NCI-H1048 (cell line): ENCODE results near the gene CD22.

Experiments used
- DNase-seq: peaks from one replicate; lab custom pipeline; 2025; lab: John Stamatoyannopoulos, UW

CD22 gene

DNA sequence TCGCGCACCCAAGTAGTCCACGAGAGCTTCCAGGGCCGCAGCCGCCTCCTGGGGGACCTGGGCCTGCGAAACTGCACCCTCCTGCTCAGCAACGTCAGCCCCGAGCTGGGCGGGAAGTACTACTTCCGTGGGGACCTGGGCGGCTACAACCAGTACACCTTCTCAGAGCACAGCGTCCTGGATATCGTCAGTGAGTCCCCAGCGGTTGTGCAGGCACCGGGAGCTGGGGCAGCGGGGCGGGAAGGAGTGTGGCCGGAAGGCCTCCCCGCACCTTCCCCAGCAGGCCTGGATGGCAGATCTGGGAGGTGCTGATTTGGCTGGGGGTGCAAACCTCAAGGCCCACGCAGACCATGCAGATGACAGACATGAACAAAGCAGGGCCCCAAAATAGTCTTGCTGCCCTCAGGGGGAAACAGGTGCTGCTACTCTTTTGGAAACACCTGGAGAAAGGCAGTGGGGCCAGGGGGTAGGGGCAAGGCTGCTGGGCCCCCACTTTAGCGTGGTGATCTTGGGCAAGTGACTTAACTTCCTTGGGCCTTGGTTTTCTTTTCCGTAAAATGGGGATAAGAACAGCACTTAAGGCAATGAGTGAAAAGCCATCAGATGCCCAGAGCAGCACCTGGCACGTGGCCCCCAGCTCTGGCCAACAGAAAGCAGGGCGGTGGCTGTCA, 33.1 kb upstream of the CD22 start:
- DNase-seq: no peak

DNA sequence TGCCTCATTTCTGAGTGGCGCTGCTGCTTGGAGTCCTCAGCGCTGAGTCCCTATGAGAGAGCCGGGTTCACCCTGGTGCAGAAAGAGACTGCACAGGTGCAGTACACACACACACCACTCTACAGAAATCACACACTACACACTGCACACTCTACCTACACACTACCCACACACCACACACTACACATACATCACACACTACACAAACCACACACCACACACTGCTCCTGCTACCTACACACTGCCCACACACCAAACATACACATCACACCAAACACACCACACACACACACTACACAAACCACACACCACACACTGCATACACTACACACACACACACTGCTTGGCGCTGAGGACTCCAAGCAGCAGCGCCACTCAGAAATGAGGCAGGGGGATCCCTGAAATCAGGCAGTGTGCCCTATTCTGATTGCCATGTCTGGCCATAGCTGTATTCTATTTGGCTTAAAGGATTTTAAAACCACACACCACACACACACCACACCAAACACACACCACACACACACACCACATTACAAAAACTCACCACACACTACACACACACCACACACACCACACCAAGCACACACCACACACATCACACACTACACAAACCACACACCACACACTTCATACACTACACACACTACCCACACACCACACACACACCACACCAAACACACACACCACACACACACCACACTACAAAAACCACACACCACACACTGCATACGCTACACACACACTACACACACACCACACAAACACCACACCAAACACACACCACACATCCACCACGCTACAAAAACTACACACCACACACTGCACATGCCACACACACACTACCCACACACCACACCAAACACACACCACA, 32.1 kb upstream of the CD22 start:
- DNase-seq: no peak

DNA sequence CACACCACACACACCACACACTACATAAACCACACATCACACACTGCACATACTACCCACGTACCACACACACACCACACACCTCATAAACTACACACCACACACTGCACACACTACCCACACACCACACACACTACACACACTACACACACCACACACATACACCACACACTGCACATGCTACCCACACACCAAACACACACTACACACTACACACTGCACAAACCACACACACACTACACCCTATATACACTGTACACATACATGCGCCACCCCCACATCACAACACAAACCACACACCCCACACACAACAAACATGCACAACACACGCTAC, 31.5 kb upstream of the CD22 start:
- DNase-seq: no peak

DNA sequence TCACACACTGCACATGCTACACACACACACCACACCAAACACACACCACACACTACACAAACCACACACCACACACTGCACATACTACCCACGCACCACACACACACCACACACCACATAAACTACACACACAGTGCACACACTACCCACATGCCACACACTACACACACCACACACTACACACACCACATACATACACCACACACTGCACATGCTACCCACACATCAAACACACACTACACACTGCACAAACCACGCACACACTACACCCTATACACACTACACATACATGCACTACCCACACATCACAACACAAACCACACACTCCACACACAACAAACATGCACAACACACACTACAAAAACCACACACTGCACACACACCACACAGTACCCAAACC, 31.1 kb upstream of the CD22 start:
- DNase-seq: no peak

DNA sequence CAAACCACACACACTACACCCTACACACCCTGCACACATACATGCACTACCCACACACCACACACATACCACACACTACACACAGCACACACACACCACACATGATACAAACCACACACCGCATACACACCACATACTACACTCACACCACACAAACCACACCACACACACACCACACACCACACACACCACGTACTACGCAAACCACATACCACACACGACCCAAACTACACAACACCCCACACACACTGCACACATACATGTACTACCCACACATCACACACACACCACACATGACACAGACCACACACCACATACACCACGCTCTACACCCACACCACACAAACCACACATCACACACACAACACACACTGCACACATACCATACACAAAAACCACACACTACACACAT, 30.4 kb upstream of the CD22 start:
- DNase-seq: no peak

DNA sequence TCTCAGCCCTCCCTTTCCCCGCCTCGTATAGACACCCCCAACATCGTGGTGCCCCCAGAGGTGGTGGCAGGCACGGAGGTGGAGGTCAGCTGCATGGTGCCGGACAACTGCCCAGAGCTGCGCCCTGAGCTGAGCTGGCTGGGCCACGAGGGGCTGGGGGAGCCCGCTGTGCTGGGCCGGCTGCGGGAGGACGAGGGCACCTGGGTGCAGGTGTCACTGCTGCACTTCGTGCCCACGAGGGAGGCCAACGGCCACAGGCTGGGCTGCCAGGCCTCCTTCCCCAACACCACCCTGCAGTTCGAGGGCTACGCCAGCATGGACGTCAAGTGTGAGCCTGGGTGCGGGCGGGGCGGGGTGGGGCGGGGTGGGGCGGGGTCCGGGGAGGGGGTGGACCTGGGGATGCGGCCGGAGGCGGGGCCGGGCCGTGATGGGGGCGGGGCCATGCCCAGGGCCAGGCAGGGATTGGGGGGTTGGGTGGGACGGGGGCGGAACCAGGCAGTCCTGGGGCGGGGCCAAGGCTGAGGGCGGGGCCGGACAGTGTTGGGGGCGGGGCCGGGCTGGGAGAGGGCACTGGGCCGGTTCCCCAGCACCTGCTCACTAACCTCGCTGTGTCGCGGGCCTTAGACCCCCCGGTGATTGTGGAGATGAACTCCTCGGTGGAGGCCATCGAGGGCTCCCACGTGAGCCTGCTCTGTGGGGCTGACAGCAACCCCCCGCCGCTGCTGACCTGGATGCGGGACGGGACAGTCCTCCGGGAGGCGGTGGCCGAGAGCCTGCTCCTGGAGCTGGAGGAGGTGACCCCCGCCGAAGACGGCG, 29.3 kb upstream of the CD22 start:
- DNase-seq: no peak

DNA sequence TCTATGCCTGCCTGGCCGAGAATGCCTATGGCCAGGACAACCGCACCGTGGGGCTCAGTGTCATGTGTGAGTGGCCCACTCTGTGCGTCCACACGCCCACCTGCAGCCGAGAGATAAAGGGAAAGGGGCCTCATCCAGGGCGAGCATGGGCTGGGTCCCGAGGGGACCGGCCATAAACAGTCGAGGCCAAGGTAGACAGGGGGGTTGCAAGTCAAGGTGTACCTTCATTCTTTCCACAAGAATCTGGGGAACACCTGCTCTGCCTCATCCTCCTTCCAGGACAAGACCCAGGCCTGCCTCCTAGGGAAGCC, 28.7 kb upstream of the CD22 start:
- DNase-seq: no peak

DNA sequence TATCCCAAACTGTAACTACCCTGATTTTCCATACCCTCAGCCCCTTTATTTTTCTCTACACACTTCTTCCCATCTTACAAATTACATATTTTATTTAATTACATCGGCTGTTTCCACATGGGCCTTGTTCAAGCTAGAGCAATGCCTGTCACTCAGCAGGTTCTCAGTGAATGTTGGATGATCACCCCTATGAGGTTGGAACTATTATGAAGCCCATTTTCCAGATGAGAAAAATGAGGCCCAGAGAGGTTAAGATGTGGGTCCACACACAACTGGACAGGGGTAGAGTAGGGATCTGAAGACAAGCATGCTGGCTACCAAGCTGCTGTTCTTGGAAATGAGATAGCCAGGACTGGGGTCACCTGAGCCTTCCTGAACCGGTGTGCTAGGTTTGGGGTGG, 27.0 kb upstream of the CD22 start:
- no peak for DNase-seq

DNA sequence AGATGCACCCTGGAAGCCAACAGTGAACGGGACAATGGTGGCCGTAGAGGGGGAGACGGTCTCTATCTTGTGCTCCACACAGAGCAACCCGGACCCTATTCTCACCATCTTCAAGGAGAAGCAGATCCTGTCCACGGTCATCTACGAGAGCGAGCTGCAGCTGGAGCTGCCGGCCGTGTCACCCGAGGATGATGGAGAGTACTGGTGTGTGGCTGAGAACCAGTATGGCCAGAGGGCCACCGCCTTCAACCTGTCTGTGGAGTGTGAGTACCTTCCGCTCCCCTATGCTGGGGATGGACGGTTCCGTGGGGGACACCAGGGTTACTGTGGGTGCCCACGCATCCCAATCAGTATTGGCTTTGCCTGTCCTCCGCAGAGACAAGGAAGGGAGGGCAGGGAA, 26.5 kb upstream of the CD22 start:
- no peak for DNase-seq

DNA sequence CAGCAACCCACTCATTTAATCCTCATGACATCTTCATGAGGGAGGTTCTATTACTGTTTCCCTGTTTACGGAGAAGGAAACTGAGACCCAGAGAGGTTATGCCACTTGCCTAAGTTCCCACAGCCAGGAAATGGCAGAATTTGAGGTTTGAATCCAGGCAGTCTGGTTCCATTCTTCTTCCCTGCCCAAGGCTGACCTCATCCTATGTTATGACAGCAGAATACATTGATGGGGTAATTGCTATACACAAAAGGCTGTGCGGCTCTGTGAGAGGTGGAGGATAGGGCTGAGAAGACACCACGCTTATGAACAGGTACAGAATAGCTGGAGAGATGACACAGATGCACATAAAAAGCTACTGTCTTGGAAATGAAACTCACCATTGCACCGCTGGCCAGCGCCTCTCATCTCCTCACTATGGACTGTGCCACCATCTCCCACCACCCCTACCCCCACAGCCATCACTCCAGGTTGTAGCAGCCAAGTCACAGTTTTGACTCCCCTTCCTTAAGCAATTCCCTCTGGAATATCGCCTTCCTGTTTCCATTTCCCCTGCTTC, 25.6 kb upstream of the CD22 start:
- no peak for DNase-seq

DNA sequence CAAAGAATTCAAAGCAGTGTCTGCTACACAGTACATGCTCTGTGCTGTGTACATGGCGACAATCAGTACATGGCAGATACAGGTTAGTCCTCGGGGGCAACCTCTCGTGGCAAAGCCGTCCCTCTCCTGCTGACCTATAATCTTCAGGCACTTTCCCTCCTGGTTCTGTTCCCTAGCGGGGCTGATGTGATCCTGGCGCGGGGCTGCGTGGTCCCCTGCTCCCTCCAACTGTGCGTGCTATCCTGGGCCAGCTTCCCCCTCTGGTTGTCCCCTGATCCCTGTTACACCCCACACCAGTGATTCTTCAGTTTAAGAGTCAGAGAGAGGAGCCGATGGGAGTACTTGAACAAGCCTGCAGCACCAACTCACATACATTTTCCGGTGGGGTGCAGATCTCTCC, 25.0 kb upstream of the CD22 start:
- DNase-seq: no peak

DNA sequence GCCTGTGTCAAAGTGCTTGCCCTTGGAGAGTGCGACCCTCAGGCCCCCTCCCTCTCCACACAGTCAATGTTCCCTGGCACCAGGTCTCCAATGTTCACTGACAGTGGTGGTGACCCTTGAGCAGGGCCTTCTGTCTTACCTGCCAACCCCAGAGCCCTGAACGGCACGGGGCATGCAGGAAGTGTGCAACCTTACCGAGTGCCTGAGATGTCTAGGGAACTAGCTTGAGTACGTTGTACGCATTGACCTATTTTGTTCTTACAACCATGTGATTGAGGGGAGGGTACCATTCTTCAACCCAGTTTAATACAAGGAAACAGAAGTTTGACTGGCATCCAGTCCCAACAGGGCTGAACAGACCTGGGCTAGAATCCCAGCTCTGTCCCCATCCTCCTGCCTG, 23.8 kb upstream of the CD22 start:
- DNase-seq: no peak

DNA sequence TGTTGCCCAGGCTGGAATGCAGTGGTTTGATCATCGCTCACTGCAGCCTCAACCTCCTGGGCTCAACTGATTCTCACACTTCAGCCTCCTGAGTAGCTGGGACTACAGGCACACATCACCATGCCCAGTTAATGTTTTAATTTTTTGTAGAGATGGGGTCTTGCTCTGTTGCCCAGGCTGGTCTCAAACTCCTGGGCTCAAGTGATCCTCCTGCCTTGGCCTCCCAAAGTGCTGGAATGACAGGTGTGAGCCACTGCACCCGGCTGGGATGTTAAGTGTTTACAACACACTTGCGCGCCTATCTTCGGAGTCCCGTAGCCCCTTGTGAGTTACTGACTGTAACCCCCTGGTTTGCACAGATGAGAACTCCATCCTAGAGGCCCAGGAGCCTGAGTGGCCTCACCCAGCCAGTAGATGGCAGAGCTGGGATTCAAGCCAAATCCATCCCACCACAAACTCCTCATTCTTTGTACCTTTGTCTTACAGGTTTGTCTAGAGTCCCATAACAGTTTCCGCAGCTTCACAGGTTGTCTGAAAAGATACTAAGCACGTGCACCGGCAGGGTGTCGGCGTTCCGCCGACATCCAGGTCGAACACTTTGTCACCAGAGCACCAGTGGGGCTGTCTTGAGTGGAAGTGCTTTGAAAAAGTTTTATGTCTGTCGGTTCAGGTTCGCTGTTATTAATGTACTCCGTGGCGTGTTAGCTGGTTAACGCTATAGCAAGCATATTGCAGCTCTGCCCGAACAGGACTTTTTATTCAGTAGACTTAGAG, 22.3 kb upstream of the CD22 start:
- DNase-seq: no peak

DNA sequence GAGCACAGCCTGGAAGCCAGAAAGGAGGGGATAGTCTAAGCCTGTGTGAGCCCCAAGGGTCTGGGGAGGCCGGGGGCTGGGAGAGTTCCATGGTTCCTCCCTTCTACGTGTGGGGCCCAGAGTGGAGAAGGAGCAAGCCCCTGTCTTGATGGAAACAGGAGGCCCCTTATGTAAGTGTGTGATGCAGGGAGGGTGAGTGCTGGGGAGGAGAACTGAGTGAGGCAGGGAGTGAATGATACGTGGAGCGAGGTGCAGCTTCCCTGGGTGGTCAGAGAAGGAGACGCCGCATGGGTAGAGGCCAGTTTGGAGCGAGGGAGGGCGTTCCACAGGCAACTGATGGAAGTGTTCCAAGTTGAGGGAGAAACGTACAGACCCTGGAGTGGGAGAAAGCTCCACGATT, 21.1 kb upstream of the CD22 start:
- no peak for DNase-seq

DNA sequence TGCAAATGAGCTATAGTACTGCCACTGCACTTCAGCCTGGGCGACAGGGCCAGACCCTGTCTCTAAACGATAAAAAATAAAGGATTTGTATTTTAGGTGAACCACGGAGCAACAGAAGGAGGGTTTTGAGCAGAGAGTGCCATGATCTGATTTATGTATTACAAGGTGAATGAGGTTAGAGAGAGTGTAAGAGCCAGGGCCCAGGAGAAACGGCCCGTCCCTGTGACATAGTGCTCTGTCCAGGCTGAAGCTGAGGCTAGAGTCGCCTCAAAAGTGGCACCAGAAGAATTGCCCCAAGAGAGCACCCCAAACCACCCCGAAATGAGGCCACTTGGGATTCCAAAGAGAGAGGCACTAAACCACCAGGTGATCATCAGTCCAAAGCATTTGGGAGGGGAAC, 20.1 kb upstream of the CD22 start:
- no peak for DNase-seq

DNA sequence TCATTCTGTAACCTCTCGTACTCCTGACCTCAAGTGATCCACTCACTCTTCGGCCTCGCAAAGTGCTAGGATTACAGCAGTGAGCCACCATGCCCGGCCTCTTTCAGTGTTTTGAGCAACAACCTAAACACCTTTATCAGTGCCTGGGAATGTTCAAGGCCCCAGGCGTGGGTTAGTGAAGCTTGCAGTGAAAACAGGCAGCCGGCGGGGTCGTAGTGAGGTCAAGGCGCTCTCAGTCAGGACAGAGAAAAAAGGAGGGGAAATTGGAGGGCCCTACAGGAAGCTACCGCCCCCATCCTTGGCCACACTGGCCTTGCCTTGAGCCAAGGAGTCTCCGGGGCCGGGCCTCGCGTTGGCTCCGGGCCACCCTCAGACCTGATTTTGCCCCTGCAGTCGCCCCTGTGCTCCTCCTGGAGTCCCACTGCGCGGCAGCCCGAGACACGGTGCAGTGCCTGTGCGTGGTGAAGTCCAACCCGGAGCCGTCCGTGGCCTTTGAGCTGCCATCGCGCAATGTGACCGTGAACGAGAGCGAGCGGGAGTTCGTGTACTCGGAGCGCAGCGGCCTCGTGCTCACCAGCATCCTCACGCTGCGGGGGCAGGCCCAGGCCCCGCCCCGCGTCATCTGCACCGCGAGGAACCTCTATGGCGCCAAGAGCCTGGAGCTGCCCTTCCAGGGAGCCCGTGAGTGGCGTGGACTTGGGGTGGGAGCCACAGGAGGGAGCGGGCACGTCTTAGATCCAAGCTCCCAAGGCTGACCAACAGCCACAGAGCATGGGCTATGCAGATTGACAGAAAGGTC, 19.3 kb upstream of the CD22 start:
- no peak for DNase-seq

DNA sequence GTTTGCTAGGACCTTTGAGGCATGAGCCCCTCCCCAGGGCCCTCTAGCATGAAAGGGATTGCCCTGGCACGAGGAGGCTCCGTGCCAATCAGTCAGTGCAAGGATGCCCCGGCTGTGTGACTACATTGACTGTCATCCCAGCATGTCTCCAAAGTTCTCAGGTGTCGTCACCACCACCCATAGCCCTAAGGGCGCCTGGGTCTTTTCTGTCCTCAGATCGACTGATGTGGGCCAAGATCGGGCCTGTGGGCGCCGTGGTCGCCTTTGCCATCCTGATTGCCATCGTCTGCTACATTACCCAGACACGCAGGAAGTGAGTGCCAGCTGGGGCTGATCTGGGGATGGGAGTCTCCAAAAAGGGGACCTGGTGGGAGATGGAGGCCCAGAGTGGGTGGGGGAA, 18.7 kb upstream of the CD22 start:
- DNase-seq: no peak

DNA sequence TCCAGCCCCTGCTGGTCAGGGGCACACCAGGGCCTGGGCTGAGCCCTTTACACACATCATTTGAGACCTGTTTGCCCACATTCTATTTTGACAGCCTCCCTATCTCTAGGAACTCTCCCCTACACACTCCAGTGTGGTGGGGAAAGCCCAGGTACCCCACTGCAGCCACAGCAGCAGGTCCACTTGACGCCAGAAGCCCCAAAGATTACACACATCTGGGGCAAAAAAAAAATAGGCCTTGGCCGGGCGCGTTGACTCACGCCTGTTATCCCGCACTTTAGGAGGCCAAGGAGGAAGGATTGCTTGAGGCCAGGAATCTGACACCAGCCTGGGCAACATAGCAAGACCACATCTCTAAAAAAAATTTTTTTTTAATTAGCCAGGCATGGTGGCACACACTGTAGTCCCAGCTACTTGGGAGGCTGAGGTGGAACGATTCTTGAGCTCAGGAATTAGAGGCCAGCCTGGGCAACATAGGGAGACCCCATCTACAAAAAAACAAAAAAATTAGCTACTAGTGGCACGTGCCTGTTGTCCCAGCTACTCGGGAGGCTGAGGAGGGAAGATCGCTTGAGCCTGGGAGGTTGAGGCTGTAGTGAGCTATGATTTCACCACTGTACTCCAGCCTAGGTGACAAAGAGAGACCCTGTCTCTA, 18.0 kb upstream of the CD22 start:
- DNase-seq: no peak

DNA sequence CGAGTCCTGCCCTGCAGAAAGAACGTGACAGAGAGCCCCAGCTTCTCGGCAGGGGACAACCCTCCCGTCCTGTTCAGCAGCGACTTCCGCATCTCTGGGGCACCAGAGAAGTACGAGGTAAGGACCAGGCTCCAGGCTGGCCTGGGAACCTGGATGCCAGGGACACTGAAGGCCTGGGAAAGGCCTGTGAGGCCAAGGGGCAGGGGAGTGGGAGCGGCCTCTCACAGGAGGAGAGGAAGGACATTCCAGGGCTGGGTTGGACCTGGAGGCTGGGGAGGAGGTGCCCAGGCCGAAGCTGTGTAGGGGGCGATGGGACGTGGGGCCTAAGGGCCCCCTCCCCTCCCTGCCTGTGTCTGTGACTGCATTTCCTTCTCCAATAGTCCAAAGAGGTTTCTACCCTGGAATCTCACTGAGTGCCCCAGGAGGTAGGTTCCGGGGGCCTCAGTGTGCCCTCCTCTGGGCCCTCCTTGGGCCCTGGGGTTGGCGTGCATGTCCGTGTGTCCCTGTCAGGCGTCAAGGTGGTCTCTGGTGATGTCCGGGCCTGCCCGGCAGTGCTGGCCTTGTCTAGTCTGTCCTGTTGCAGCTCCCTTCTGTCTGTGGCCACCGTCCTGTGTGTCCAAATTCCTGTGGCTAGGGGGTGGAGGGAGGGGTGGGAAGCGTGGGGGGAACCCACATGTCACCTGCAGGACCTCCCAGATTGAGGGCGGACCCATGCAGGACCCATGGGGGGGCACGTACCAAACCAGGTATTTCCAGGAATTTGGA, 16.9 kb upstream of the CD22 start:
- no peak for DNase-seq

DNA sequence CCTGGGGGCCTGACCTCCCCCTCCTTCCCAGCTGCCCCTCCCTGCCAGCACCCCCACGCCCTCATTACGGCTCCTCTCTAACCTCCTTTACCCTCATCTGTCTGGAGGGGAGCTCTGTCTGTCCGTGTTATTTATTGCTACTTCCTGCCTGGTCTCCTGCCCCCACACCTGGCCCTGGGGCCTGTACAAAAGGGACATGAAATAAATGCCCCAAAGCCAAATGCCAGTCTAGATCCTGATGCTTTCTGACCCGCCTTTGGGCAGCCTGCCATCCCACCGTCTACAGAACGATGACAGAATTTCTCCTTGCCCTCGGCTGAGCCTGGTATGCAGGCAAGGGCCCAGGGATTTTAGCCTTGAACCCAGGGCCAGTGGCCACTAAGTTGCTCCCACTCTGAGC, 15.4 kb upstream of the CD22 start:
- DNase-seq: no peak
